ENCODE results near the gene ADH4. TPM values are rescaled to one million over a fixed set of nuclear protein-coding genes. Genes with fewer than 3 reads are reported as not detected.
A peak's percentile ranks its signal among the peaks of the same experiment; 100 is the strongest.

Gene ADH4
- total and polyA plus RNA-seq, 10 of the 15 experiments (the other 5 are each of a cell fraction or from before 2014, with no cell fraction given) = not detected

- TF ChIP-seq, protein P1, sequence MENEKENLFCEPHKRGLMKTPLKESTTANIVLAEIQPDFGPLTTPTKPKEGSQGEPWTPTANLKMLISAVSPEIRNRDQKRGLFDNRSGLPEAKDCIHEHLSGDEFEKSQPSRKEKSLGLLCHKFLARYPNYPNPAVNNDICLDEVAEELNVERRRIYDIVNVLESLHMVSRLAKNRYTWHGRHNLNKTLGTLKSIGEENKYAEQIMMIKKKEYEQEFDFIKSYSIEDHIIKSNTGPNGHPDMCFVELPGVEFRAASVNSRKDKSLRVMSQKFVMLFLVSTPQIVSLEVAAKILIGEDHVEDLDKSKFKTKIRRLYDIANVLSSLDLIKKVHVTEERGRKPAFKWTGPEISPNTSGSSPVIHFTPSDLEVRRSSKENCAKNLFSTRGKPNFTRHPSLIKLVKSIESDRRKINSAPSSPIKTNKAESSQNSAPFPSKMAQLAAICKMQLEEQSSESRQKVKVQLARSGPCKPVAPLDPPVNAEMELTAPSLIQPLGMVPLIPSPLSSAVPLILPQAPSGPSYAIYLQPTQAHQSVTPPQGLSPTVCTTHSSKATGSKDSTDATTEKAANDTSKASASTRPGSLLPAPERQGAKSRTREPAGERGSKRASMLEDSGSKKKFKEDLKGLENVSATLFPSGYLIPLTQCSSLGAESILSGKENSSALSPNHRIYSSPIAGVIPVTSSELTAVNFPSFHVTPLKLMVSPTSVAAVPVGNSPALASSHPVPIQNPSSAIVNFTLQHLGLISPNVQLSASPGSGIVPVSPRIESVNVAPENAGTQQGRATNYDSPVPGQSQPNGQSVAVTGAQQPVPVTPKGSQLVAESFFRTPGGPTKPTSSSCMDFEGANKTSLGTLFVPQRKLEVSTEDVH (IDR thresholded peaks at IDR 0.05; ENCODE audit: low read depth, partially characterized antibody) = no peak
- TF ChIP-seq RBBP5 (conservative IDR thresholded peaks at IDR 0.05) = no peak
- TF ChIP-seq RCOR1 (conservative IDR thresholded peaks at IDR 0.05; ENCODE audit: low read depth, low read length) = no peak
- TF ChIP-seq POLR2A (IDR thresholded peaks at IDR 0.05; ENCODE audit: low read depth, low read length) = peak; percentile 96
- TF ChIP-seq ZSCAN29 (IDR thresholded peaks at IDR 0.05) = 0 out of 2 replicates have a peak, but pooled peaks have one; percentile 39
- TF ChIP-seq MYB (IDR thresholded peaks at IDR 0.05; ENCODE audit: borderline replicate concordance, low read depth, low read length) = no peak
- TF ChIP-seq WRNIP1 (IDR thresholded peaks at IDR 0.05; ENCODE audit: borderline replicate concordance, low read depth, low read length) = no peak
- TF ChIP-seq JUND (IDR thresholded peaks at IDR 0.05; ENCODE audit: low read depth, low read length) = no peak
- TF ChIP-seq RUNX3 (IDR thresholded peaks at IDR 0.05; ENCODE audit: low read length) = peak; percentile 34; the same call in 1 of the 2 replicates
- peak; percentile 93 for TF ChIP-seq YY1 (IDR thresholded peaks at IDR 0.05; ENCODE audit: low read depth, low read length)
- TF ChIP-seq SRF (IDR thresholded peaks at IDR 0.05; ENCODE audit: low read depth in 2 of 2, low read length in 2 of 2) = 0 out of 4 replicates have a peak, but pooled peaks of 1 of the 2 experiments have one; percentile 37
- TF ChIP-seq, protein P2, sequence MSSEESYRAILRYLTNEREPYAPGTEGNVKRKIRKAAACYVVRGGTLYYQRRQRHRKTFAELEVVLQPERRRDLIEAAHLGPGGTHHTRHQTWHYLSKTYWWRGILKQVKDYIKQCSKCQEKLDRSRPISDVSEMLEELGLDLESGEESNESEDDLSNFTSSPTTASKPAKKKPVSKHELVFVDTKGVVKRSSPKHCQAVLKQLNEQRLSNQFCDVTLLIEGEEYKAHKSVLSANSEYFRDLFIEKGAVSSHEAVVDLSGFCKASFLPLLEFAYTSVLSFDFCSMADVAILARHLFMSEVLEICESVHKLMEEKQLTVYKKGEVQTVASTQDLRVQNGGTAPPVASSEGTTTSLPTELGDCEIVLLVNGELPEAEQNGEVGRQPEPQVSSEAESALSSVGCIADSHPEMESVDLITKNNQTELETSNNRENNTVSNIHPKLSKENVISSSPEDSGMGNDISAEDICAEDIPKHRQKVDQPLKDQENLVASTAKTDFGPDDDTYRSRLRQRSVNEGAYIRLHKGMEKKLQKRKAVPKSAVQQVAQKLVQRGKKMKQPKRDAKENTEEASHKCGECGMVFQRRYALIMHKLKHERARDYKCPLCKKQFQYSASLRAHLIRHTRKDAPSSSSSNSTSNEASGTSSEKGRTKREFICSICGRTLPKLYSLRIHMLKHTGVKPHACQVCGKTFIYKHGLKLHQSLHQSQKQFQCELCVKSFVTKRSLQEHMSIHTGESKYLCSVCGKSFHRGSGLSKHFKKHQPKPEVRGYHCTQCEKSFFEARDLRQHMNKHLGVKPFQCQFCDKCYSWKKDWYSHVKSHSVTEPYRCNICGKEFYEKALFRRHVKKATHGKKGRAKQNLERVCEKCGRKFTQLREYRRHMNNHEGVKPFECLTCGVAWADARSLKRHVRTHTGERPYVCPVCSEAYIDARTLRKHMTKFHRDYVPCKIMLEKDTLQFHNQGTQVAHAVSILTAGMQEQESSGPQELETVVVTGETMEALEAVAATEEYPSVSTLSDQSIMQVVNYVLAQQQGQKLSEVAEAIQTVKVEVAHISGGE (CRISPR knock-in tag; IDR thresholded peaks at IDR 0.05) = no peak
- TF ChIP-seq RAD51 (IDR thresholded peaks at IDR 0.05) = no peak
- TF ChIP-seq ESRRA (IDR thresholded peaks at IDR 0.05; ENCODE audit: low read length) = no peak
- peak; percentile 59 for TF ChIP-seq IKZF1 (conservative IDR thresholded peaks at IDR 0.05)
- TF ChIP-seq CREB1 (IDR thresholded peaks at IDR 0.05; ENCODE audit: low read depth) = peak; percentile 72
- TF ChIP-seq, protein P3, sequence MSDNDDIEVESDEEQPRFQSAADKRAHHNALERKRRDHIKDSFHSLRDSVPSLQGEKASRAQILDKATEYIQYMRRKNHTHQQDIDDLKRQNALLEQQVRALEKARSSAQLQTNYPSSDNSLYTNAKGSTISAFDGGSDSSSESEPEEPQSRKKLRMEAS (IDR thresholded peaks at IDR 0.05; ENCODE audit: low read depth, low read length) = 0 out of 2 replicates have a peak, but pooled peaks have one; percentile 29
- peak; percentile 10 to 43; a peak in 2 of 4 replicates for TF ChIP-seq IKZF2 (IDR thresholded peaks at IDR 0.05)
- TF ChIP-seq ZZZ3 (IDR thresholded peaks at IDR 0.05; ENCODE audit: control insufficient read depth, insufficient read length, low read depth) = no peak
- TF ChIP-seq, protein P4, sequence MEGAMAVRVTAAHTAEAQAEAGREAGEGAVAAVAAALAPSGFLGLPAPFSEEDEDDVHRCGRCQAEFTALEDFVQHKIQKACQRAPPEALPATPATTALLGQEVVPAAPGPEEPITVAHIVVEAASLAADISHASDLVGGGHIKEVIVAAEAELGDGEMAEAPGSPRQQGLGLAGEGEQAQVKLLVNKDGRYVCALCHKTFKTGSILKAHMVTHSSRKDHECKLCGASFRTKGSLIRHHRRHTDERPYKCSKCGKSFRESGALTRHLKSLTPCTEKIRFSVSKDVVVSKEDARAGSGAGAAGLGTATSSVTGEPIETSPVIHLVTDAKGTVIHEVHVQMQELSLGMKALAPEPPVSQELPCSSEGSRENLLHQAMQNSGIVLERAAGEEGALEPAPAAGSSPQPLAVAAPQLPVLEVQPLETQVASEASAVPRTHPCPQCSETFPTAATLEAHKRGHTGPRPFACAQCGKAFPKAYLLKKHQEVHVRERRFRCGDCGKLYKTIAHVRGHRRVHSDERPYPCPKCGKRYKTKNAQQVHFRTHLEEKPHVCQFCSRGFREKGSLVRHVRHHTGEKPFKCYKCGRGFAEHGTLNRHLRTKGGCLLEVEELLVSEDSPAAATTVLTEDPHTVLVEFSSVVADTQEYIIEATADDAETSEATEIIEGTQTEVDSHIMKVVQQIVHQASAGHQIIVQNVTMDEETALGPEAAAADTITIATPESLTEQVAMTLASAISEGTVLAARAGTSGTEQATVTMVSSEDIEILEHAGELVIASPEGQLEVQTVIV (IDR thresholded peaks at IDR 0.05; ENCODE audit: borderline replicate concordance, partially characterized antibody) = no peak
Observed at GRCh38 chr4:99088481-99089365, 55.4 kb downstream of the ADH4 start, which contains the start of gene ADH5 (continued).
